Prostate gland (tissue), 2 donors: ENCODE measurements around the gene CFTR.

Experiments used
- CTCF ChIP-seq, 4 experiments: fragments of 200-600 bp in 2 of 4; fragments of 450-650 bp in 2 of 4; sonication (generic) in 2 of 4; IDR thresholded peaks; 1 replicate in 3 of 4; 2 replicates in 1 of 4; pipeline ENCODE4 v1.5.1; 2016 to 2019; ENCODE audit warnings: antibody characterized with exemption in 4 of 4, mild to moderate bottlenecking in 2 of 4, moderate library complexity in 2 of 4
- POLR2A ChIP-seq: fragments of 450-650 bp; IDR thresholded peaks from one replicate; pipeline ENCODE4 v1.6.1; 2016; ENCODE audit warnings: antibody characterized with exemption, mild to moderate bottlenecking
- POLR2AphosphoS5 ChIP-seq: sonication (generic); formaldehyde crosslinking; IDR thresholded peaks from one replicate; pipeline ENCODE4 v1.6.1; 2017; ENCODE audit warnings: antibody characterized with exemption

- no peak for TF ChIP-seq CTCF (IDR thresholded peaks at IDR 0.05)
- no peak for TF ChIP-seq POLR2AphosphoS5
- no peak for TF ChIP-seq POLR2A
Observed at GRCh38 chr7:117567781-117568180, 88.0 kb downstream of the CFTR start.
